IgD-negative memory B cell (primary cell): ENCODE results near the gene CFAP74. TPM values are rescaled to one million over a fixed set of nuclear protein-coding genes. Genes with fewer than 3 reads are reported as not detected.
A peak's percentile ranks its signal among the peaks of the same experiment; 100 is the strongest.

Experiments
- H3K27ac Mint-ChIP-seq, 3 donors: one replicate each; pipeline ENCODE4 v1.8.0; 2020 to 2022; ENCODE audit warnings: mild to moderate bottlenecking in 3 of 3, mixed read lengths in 3 of 3, moderate library complexity in 1 of 3
- H3K27me3 Mint-ChIP-seq: one replicate; pipeline ENCODE4 v1.8.0; 2021; ENCODE audit warnings: mixed read lengths
- H3K36me3 Mint-ChIP-seq: one replicate; pipeline ENCODE4 v1.8.0; 2020; ENCODE audit warnings: mild to moderate bottlenecking, mixed read lengths
- H3K4me1 Mint-ChIP-seq, 3 donors: one replicate each; pipeline ENCODE4 v1.8.0; 2020 to 2022; ENCODE audit warnings: mixed read lengths in 3 of 3, mild to moderate bottlenecking in 1 of 3
- H3K4me3 Mint-ChIP-seq, 4 donors: one replicate each; pipeline ENCODE4 v1.8.0; 2020 to 2022; ENCODE audit warnings: mild to moderate bottlenecking in 4 of 4, mixed read lengths in 4 of 4, moderate library complexity in 3 of 4
- H3K9me3 Mint-ChIP-seq, 3 donors: one replicate each; pipeline ENCODE4 v1.8.0; 2020 to 2021; ENCODE audit warnings: mixed read lengths in 3 of 3, mild to moderate bottlenecking in 1 of 3
- polyA plus RNA-seq: library from polyadenylated mRNA; unstranded; fragments of 300-500 nt; fragmentation: Illumina TruSeq; gene quantifications from one replicate; pipeline ENCODE4 v1.2.3, GENCODE V29; 2021

The CFAP74 gene
- polyA plus RNA-seq, 1 donor from 2014 or later, result not detected

DNA sequence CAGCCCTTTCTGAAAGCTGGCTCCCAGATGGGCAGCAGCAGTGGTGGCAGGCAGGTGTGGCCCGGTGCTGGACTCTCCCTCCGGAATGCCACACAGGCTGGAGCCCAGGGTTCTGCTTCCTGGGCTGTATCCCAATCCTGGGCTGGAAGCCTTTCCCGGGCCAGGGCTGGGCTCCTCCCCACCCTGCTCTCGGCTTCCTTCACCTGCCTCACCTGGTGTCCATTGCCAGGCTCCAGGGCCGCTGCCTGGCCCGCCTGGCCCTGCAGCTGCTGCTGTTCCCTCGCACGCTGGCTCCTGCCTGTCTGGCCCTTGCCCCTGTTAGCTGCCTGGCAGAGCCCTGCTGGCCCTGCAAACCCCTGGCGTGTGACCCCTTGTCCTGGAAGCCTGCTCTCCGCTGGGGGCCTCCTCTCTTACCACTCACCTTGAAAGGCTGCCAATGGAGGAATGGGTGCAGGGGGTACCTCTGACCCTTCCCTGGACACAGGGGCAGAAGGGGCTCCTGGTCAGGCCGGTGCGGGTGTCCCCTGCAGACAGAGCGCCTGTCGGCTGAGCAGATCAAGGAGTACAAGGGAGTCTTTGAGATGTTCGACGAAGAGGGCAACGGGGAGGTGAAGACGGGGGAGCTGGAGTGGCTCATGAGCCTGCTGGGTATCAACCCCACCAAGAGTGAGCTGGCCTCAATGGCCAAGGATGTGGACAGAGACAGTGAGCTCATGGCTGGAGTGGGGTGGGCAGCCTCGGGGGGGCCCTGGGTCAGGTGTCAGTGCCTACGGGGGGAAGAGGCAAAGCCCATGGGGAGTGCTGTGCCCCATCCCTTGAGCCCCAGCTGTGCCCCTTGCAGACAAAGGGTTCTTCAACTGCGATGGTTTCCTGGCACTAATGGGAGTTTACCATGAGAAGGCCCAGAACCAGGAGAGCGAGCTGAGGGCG lies 87.4 kb downstream of the CFAP74 start:
- peaks cover 3% of the 10 kb centered on the region for H3K36me3 Mint-ChIP-seq
- H3K27ac Mint-ChIP-seq, result peak overlapping the region in 1 of 3 donors; percentile 50
- H3K27me3 Mint-ChIP-seq, result no peaks in the 10 kb centered on the region
- peaks cover 0 to 2% (median 0%) of the 10 kb centered on the region in 3 donors for H3K4me1 Mint-ChIP-seq
- H3K4me3 Mint-ChIP-seq, result no peak overlapping the region
- no peaks in the 10 kb centered on the region for H3K9me3 Mint-ChIP-seq

DNA sequence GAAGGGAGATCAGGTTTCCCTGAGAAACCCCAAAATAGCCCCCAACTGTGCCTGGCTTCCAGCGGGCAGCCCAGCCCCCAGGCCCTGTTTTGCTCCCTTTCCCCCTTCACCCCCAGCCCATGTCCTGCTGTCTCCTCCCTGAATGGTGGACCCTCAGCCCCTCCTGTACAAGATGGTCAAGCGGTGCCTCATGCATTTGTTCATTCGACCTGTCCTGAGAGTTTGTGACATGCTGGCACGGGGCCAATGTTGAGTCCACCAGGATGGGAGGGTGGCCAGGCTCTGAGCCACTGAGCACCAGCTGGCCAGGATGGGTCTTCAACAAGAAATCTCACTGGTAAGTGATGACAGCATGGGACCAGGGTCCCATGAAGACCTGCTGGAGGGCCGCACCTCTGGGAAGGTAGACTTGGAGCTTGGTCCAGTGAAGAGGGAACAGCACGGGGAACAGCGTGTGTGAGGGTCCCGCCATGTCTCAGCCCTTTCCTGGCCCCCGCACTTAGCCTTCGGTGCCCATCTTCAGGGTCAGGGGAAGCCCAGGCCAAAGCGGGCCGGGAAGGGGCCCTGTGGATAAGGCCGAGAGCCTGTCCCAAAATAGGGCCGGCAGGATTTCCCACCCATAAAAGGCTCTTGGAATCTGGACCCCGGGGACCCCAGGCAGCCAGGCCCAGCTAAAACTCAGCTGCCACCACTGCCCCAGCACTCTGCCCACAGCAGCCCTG lies 88.5 kb downstream of the CFAP74 start, which contains the start of gene CALML6:
Gene CALML6 (plus strand): TSS at position 290 of the 722 bp plus-strand sequence. CDS start 21 bp downstream, at position 311.
- Mint-ChIP-seq H3K4me3 (no peak within 1 kb of the TSS), H3K9me3 (no peaks in the 10 kb centered on the region), H3K27ac (peak within 1 kb of the TSS in 1 of 3 donors; percentile 50), H3K36me3 (peaks cover 3% of the 10 kb centered on the region), H3K4me1 (peaks cover 2 to 4% (median 2%) of the 10 kb centered on the region in 3 donors), H3K27me3 (no peaks in the 10 kb centered on the region)

DNA sequence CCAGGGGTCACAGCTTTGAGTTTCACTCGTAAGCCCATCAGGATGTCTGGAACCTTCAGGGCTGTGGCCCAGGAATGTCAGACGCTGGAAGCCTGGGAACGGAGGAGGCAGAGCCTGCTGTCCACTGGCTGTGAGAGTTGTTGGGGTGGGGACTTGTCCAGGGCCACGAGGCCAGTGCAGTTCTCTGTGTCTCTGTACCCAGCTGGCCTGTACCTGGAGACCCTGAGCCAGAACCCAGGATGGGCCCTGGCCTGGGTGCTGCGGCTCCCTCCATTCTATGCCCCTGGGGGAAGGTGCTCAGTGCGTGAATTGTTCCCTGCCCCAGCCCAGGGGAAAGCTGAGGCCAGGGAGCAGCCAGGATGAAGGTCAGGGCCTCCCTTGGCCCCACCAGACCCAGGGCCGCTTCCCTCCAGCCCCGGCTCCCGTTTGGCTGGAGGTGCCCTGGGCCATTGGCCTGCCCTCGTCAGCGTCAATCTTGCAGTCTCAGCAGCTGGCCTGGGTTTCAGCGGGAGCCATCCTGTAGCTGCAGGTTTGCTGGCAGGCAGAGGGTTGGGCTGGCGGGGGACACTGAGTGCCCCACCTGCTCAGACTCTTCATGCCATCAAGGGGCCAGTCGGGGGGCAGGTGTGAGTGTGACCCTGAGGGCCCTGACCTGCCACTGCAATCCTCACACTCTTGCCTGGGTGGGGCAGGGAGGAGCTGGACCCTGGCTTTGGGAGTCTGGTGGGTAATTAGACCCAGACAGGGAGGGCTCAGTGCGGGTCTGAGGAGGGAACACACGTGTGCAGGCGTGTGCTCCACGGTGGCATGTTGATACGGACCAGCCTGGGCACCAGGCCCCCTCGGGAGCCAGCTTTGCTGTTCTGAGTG lies 89.2 kb downstream of the CFAP74 start:
- Mint-ChIP-seq H3K4me1 (peaks cover 4 to 5% (median 5%) of the 10 kb centered on the region in 3 donors), H3K36me3 (peaks cover 3% of the 10 kb centered on the region), H3K4me3 (peak overlapping the region in 1 of 4 donors; percentile 23), H3K27ac (no peak overlapping the region), H3K9me3 (no peaks in the 10 kb centered on the region), H3K27me3 (no peaks in the 10 kb centered on the region)

DNA sequence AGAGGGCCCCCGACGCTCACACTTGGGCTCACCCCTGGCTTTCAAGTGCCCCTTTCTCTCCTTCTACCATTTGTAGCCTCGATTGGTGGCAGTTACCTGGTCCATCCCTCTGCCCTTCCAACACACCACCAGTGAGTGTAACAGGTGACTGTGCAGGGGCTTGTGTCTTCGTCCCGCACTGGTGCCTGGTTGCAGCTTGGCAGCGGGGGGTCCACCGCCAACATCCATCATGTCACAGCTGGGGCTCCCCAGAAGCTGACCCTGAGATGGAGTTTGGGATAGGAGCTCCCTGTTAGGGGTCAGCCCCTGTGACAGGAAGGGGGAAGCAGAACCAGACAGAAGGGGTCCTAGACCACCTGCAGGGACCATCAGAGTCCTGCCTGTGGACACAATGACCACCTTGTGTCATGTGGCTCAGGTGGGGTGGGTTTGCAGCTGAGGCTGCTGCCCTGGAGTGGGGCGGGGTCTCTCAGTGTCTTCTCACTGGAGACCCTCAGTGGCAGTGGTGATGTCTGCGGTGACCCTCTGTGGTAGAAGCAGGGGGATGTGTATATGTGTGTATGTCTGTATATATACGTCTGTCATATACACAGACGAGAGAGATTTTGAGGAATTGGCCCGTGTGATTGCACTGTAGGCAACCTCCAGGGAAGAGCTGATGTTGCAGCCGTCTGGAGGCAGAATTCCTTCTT lies 92.1 kb downstream of the CFAP74 start:
- Mint-ChIP-seq H3K27ac (peak overlapping the region in 1 of 3 donors; percentile 86), H3K27me3 (no peaks in the 10 kb centered on the region), H3K9me3 (no peaks in the 10 kb centered on the region), H3K4me1 (peaks cover 6% of the 10 kb centered on the region in 3 donors), H3K4me3 (peak overlapping the region in 2 of 4 donors; percentile 68 to 89), H3K36me3 (peaks cover 3% of the 10 kb centered on the region)

DNA sequence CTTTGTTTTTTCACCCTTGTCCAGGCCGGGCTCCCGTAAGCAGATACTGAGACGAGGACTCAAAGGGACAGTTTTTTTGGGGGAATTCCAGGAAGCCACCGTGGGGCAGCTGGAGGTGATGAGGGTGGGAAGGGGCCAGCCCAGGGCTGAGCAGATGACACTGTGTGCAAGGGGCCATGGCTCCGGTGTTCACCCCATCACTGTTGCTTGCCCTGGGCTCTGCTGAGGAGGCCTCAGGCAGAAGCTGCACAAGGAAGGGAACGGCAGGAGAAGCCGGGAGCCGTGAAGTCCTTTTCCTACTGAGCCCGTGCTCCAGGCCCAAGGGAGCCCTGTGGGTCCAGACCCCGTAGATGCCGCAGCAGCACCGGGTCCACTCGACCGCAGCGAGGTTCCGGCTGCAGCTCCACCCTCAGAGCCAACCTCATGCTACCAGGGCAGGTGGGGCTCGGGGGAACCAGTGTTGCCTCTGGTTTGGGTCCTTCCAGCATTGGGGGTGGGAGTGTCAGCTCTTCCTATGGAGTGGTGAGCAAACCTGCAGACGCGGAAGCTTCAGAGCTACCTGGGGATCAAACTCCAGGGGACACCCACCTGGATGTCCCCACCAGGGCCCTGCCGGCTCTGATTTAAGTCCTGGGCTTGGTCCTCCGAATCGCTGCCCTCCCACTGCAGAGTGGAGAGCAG lies 92.8 kb downstream of the CFAP74 start:
- Mint-ChIP-seq H3K9me3 (no peaks in the 10 kb centered on the region), H3K4me3 (peak overlapping the region in 2 of 4 donors; percentile 61 to 95), H3K27me3 (no peaks in the 10 kb centered on the region), H3K36me3 (peaks cover 3% of the 10 kb centered on the region), H3K4me1 (peaks cover 9 to 11% (median 10%) of the 10 kb centered on the region in 3 donors), H3K27ac (peak overlapping the region in 1 of 3 donors; percentile 86)

DNA sequence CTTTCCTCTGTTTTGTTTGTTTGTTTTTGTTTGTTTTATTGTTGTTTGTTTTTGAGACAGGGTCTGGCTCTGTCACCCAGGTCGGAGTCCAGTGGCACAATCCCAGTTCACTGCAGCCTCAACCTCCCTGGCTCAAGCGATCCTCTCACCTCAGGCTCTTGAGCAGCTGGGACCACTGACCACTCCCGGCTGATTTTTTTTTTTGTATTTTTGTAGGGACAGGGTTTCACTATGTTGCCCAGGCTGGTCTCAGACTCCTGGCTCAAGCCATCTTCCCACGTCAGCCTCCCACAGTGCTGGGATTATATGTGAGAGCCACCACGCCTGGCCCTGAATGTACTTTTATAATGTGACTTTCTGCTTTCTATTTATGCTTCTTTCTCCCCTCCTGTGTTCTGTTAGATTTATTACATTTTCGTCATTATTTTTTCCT lies 93.5 kb downstream of the CFAP74 start:
- Mint-ChIP-seq H3K27ac (peak overlapping the region in 2 of 3 donors; percentile 86), H3K9me3 (no peaks in the 10 kb centered on the region), H3K4me3 (peak overlapping the region; percentile 61 to 95 (median 88)), H3K27me3 (no peaks in the 10 kb centered on the region), H3K36me3 (peaks cover 3% of the 10 kb centered on the region), H3K4me1 (peaks cover 9 to 11% (median 10%) of the 10 kb centered on the region in 3 donors)

DNA sequence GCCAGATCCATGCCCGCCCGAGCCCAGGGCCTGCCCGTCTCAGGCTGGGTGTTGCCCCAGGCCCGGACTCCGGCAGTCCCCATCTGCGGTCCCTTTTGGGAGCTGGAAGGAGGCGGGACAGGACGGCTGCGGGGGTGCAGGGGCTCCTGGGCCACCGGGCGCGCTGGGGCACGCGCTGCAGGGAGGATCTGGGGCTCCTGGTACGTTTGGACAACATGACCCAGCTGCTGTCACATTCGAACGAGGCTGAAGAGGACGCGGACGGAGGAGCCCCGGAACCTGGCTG lies 95.1 kb downstream of the CFAP74 start:
- Mint-ChIP-seq H3K4me3 (peak overlapping the region in 3 of 4 donors; percentile 55 to 74 (median 71)), H3K4me1 (peaks cover 9 to 11% (median 10%) of the 10 kb centered on the region in 3 donors), H3K27me3 (no peaks in the 10 kb centered on the region), H3K9me3 (no peaks in the 10 kb centered on the region), H3K27ac (no peak overlapping the region), H3K36me3 (no peaks in the 10 kb centered on the region)

DNA sequence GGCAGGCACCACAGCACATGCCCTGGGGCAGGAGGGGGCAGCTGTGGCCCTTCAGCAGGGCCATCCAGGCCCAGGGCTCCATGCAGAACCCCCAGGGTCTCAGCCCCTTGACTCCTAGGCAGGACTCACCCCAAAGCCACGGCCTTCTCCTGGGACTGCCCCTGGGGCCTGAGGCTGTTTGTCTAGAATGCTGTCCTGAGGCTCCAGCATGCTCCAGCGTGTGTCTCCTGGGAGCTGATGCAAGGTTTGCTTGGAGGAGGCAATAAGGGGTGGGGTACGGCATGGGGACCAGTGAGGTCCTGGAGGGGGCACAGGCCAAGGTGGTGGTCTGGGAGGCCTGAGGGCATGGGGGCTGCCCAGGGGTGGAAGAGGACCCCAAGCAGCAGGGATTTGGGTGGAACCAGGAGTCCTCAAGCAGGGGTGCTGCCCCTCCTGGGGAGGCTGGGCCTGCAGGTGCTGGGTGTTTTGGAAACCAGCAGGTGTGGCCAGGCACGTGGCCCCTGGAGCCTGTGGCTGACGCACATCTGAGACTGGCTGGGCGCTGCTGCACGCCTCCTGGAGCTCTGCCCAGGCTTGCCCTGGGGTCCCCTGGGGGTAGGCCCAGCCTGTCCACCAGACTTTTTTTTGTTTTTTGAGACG lies 96.4 kb downstream of the CFAP74 start:
- H3K36me3 Mint-ChIP-seq, result no peaks in the 10 kb centered on the region
- no peaks in the 10 kb centered on the region for H3K9me3 Mint-ChIP-seq
- H3K4me1 Mint-ChIP-seq, result peaks cover 7 to 11% (median 10%) of the 10 kb centered on the region in 3 donors
- H3K4me3 Mint-ChIP-seq, result peak overlapping the region in 3 of 4 donors; percentile 55 to 81 (median 55)
- H3K27ac Mint-ChIP-seq, result peak overlapping the region in 2 of 3 donors; percentile 53 to 87
- peaks cover 2% of the 10 kb centered on the region for H3K27me3 Mint-ChIP-seq

DNA sequence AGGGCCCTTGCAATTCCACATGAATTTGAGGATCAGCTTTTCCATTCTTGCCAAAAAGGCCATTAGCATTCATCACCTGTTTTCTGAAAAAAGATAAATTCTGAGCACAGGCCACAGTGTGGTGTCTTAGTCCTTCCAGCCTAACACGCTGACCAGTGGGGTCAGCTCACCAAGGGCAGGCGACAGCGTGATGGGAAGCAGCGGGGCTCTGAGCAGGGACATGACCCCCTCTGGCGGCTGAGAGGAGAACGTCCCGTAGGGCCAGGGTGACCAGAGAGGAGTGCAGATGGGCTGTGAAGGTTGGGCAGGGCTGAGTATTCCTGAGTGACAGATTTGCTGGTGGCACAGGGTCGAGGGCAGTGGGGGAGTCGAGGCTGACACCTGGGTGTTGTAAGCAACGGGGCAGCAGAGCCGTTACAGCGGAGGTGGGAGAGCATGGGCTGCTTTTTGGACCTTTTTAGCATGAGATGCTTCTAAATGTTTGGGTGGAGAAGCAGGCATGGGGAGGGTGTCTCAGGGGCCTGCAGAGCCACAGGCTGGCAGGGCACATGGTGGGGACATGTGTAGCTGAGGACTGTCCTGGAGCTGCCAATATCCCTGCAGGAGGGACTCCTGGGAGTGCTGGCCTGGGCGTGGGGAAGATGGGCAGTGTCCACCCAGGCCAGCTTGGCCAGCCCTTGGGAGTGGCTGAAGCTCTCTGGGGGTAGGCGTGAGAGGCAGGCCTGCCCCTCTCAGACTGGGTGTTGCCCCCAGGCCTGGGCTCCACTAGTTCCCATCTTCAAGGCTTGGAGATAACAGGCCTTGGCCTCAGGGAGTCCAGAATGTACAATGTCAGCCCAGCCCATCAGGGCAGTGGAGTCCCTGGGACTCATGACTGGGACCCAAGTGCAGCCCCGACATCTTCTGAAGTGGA lies 97.1 kb downstream of the CFAP74 start:
- Mint-ChIP-seq H3K27ac (peak overlapping the region; percentile 4 to 76 (median 56)), H3K4me3 (peak overlapping the region in 3 of 4 donors; percentile 61 to 72 (median 70)), H3K9me3 (no peaks in the 10 kb centered on the region), H3K36me3 (no peaks in the 10 kb centered on the region), H3K27me3 (peaks cover 2% of the 10 kb centered on the region), H3K4me1 (peaks cover 7 to 11% (median 10%) of the 10 kb centered on the region in 3 donors)

DNA sequence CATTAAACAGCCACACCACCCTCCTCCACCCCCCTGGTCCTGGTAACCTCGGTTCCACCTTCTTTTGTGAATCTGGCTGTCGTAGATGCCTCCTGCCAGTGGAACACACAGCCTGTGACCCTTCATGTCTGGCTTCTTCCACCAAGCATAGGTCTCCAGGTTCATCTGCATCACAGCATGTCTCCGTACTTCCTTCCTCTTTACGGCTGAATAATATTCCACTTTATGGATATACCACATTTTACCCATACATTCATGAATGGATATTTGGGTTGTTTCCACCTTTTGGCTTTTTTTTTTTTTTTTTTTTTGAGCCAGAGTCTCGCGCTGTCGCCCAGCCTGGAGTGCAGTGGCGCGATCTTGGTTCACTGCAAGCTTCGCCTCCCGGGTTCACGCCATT lies 100.4 kb downstream of the CFAP74 start:
- Mint-ChIP-seq H3K36me3 (no peaks in the 10 kb centered on the region), H3K27me3 (peaks cover 2% of the 10 kb centered on the region), H3K9me3 (no peaks in the 10 kb centered on the region), H3K4me3 (no peak overlapping the region), H3K27ac (peak overlapping the region in 1 of 3 donors; percentile 48), H3K4me1 (peaks cover 5 to 12% (median 5%) of the 10 kb centered on the region in 3 donors)

DNA sequence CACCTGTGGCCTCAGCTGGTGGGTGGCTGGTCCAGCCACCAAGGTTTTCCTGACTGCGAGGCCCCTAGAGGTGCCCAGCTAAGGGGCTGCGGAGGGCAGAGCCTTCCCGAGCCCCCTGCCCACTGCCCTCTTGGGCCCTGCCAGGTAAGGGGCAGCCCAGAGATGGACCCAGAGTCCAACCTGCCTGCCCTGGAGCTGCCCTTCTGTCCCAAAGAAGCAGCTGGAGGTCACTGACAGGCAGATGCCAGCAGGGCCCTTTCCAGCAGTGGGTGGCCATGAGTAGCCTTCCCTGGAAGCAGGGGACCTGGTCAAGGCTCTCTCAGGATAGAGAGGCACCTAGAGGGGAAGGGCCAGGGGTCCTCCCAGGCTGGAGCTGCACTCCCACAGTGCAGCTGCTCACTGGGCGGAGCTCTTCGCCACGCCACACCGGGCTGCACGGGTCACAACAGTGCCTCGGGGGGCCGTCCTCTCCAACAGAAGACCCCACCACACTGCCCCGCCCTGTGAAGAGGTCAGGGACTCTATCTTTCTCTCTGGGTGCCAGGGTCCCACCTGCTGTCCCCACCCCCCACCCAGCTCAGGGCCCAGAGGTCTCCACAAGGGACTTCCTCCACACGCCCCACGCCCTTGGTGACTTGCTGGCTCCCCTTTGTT lies 101.8 kb downstream of the CFAP74 start:
- Mint-ChIP-seq H3K27me3 (peaks cover 2% of the 10 kb centered on the region), H3K36me3 (no peaks in the 10 kb centered on the region), H3K9me3 (no peaks in the 10 kb centered on the region), H3K4me1 (peaks cover 5 to 11% (median 5%) of the 10 kb centered on the region in 3 donors), H3K4me3 (no peak overlapping the region), H3K27ac (peak overlapping the region in 1 of 3 donors; percentile 23)
